Activated T-helper 1 cell treated with anti-CD3 and anti-CD28 coated beads, Interleukin-2, amount 50 U/mL, for 16 hours (primary cell): ENCODE results near the gene WWP2.

Experiments used
- DNase-seq, 2 donors: peaks; one replicate each; pipeline ENCODE4 v3.0.0-alpha.2; 2020; ENCODE audit warnings: low read depth in 1 of 2, low spot score in 1 of 2

The WWP2 gene

GRCh38 chr16:69888005-69888590, 126.0 kb downstream of the WWP2 start:
- no peak for DNase-seq

DNA sequence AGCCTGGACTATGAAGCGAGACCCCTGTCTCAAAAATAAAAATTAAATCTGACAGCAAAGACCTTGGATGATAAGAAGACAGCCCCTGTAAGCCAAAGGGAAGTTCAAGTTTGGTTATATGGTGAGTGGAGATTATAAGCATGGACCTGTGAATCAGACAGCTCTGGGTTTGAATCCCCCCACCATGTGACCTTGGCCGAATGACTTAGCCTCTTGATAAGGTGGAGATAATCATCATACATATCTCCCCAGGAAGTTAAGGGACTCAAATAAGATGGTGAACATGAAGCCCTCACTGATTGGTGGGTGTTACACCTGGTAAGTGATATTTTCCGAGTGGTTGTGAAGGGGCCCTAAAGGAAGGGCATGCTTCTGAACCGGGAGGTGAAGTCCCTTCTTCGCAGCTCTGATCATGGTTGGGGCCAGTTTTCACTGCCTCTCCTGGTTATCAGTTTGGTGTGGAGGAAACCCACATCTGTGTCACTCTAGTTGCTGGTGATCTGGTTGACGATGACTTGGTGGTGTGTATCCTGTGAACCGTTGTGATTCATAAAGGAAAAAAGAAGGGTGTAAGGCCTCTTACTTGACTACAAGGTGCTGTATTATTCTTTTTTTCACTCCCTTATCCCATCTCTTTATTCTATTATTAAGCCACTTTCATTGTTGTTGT, 127.3 kb downstream of the WWP2 start:
- DNase-seq: no peak

- DNase-seq: no peak
Measured at GRCh38 chr16:69890114-69890891, 128.2 kb downstream of the WWP2 start.

- DNase-seq: no peak
Measured at GRCh38 chr16:69890892-69891282, 128.8 kb downstream of the WWP2 start.

DNA sequence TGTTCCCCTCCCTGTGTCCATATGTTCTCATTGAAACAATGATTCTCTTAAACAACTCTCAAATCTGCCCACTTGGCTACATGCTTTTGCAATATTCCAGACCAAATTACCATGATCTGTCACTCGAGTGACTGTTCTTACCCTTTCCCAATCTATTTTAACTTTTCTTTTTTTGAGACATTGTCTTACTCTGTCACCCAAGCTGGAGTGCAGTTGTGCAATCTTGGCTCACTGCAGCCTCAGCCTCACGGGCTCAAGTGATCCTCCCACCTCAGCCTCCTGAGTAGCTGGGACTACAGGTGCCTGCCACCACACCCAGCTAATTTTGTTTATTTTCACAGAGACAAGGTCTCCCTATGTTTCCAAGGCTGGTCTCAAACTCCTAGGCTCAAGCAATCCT, 130.2 kb downstream of the WWP2 start:
- DNase-seq: no peak

GRCh38 chr16:69893106-69893505, 131.0 kb downstream of the WWP2 start:
- DNase-seq: no peak

GRCh38 chr16:69894676-69895075, 132.5 kb downstream of the WWP2 start:
- DNase-seq: no peak

GRCh38 chr16:69903865-69904415, 141.8 kb downstream of the WWP2 start:
- DNase-seq: no peak

GRCh38 chr16:69904495-69905170, 142.5 kb downstream of the WWP2 start:
- DNase-seq: no peak

DNA sequence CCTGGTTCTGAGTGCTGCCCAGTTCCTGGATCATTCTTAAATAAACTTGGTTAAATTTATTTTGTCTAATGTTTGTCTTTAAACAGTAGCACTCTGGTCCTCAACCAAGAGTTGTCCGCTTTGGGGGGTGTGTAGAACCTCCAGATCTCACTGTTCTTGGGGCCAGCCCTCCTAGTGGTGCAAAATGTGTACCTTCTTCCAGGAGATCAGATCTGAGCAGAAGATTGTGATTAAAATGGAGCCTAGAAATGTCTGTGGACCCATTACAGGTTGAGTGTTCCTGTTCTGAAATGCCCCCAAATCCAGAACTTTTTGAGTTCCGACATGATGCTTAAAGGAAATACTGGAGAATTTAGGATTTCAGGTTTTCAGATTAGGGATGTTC, 143.0 kb downstream of the WWP2 start:
- DNase-seq: no peak

GRCh38 chr16:69906838-69907401, 144.8 kb downstream of the WWP2 start:
- no peak for DNase-seq

DNA sequence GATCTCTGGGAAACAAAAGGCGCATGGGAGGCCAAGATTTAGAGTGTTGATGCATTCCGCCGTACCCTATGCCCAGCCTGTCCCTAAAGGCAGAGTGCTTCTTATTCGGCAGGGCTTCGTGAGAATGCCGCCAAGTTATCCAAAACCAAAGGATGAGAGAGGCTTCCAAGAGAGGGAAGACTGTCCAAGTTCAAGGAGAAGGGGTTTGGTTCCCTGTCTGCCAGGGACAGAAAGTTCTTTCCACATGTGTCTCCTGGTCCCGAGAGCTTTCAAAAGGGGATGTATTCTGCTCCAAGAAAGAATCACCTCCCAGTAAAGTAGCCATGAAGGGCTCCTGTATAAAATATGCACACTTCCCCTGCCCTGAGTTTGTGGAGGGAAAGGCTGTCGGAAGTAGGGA, 146.9 kb downstream of the WWP2 start:
- no peak for DNase-seq

- DNase-seq: no peak
Measured at GRCh38 chr16:69909760-69910159, 147.6 kb downstream of the WWP2 start.

- DNase-seq: no peak
Measured at GRCh38 chr16:69910964-69911363, 148.8 kb downstream of the WWP2 start.

GRCh38 chr16:69916462-69916861, 154.3 kb downstream of the WWP2 start:
- DNase-seq: no peak

GRCh38 chr16:69917311-69917710, 155.2 kb downstream of the WWP2 start:
- DNase-seq: no peak

DNA sequence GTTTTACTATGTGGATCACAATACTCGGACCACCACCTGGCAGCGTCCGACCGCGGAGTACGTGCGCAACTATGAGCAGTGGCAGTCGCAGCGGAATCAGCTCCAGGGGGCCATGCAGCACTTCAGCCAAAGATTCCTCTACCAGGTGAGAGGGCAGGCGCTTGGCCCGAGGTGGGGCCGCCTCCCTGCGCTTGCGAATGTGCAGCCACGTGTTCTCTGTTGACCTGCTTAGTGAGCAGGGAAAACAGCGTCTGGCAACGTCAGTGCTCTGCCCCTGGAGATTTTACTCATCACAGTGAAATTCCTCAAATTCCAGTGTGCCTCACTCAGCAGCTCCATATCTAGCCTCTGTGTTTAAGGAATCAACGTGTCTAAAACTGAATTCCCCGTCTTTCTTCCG, 155.6 kb downstream of the WWP2 start:
- no peak for DNase-seq

- no peak for DNase-seq
Measured at GRCh38 chr16:69918241-69918640, 156.1 kb downstream of the WWP2 start.

DNA sequence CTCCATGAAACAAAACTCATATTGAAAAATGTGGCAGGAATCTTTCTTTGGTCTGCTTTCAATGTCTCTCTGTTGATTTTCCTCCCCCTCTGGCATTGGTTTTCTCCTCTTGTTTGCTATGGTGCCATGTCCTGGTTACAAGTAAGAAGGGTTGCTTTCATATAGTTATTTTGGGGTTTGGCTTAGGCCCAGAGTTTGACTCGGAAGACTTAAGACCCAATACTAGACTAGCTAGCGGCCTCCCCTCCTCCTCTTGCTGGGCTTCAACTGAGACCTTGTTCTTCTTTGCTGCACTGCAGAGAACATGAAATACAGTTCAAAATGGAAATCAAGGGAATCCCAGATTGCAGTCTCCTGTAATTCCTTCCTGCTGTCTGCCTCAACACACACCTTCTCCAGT, 159.0 kb downstream of the WWP2 start:
- no peak for DNase-seq

GRCh38 chr16:69922200-69922599, 160.1 kb downstream of the WWP2 start:
- no peak for DNase-seq

DNA sequence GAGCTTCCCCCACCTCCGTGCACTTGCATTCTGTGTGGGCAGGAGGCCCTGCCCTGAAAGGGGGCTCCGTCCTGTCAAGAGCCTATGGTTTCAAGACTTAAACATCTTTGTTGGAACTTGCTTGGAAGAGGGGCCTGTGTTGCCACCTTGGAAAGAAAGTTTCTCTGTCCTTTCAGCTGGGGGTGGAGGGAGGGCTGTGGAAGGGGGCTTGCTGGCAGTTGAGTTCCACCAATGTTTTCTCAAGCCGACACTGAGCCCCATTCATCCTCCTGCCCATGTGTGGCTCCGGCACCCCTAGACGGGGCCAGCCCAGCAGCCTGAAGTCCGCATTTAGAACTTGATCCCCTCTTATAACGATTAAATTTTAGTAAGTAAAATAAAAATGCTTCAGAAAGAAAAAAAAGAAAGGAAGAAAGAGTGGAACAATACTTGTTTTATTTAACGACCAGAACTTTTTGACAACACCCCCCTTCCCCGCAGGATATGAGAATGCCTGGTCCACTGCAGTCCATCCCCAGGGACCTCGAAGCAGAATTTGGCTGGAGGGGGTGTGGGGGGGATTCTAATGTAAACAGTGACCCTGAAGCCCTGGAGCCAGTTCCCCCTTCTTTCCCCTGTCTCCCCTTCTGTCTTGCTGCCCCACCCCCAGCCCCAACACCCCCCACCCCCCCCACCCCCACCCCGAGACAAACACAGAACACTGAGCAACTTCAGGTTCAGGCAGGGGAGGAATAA, 162.1 kb downstream of the WWP2 start:
- DNase-seq: no peak
